Smooth muscle cell (in vitro differentiated cells): ENCODE results near the gene SLC12A3. TPM values are rescaled to one million over a fixed set of nuclear protein-coding genes. Genes with fewer than 3 reads are reported as not detected.

Experiments
- DNase-seq: peaks from one replicate; lab custom pipeline; 2025; ENCODE audit not compliant: unreplicated experiment; lab: John Stamatoyannopoulos, UW
- H2AFZ ChIP-seq: fragments of 200-600 bp; sonication (generic); 2 replicates; pipeline ENCODE4 v1.6.0; 2016; ENCODE audit warnings: antibody characterized with exemption, low read depth, mild to moderate bottlenecking
- H3F3A ChIP-seq: fragments of 200-600 bp; sonication (generic); 2 replicates; pipeline ENCODE4 v1.6.0; 2017; ENCODE audit warnings: antibody characterized with exemption, low read depth
- H3K27ac ChIP-seq: fragments of 200-600 bp; sonication (generic); 2 replicates; pipeline ENCODE4 v1.5.1; 2016; ENCODE audit warnings: low read depth, mild to moderate bottlenecking
- H3K27me3 ChIP-seq: fragments of 200-600 bp; sonication (generic); 2 replicates; pipeline ENCODE4 v1.6.1; 2016; ENCODE audit warnings: low read depth, mild to moderate bottlenecking
- H3K36me3 ChIP-seq: fragments of 200-600 bp; sonication (generic); 2 replicates; pipeline ENCODE4 v1.5.1; 2016; ENCODE audit warnings: low read depth
- H3K4me1 ChIP-seq: fragments of 200-600 bp; sonication (generic); 2 replicates; pipeline ENCODE4 v1.5.1; 2016; ENCODE audit warnings: low read depth
- H3K4me2 ChIP-seq: fragments of 200-600 bp; sonication (generic); 2 replicates; pipeline ENCODE4 v1.6.0; 2016; ENCODE audit warnings: mild to moderate bottlenecking
- H3K4me3 ChIP-seq: fragments of 200-600 bp; sonication (generic); 2 replicates; pipeline ENCODE4 v1.5.1; 2016; ENCODE audit warnings: mild to moderate bottlenecking
- H3K79me2 ChIP-seq: fragments of 200-600 bp; sonication (generic); 2 replicates; pipeline ENCODE4 v1.6.0; 2016; ENCODE audit warnings: low read depth, mild to moderate bottlenecking
- H3K9ac ChIP-seq: fragments of 200-600 bp; sonication (generic); 2 replicates; pipeline ENCODE4 v1.6.0; 2016; ENCODE audit warnings: low read depth
- H3K9me3 ChIP-seq: fragments of 200-600 bp; sonication (generic); replicated peaks from 2 replicates; pipeline ENCODE4 v1.5.1; 2016; ENCODE audit warnings: low read depth
- H4K20me1 ChIP-seq: fragments of 200-600 bp; sonication (generic); 2 replicates; pipeline ENCODE4 v1.6.0; 2016; ENCODE audit warnings: low read depth
- WGBS: methylation state at CpG from one replicate; pipeline ENCODE4 v1.1.7; 2016; ENCODE audit warnings: low lambda C conversion rate; 5-methylcytosine and 5-hydroxymethylcytosine counted together
- polyA plus RNA-seq: library from polyadenylated mRNA; unstranded; fragments of >200 nt; fragmentation: Nextera tagmentation; extraction: Ambion mirVana; gene quantifications from 2 replicates; pipeline ENCODE4 v1.2.1, GENCODE V29; 2016
- total RNA-seq: library from RNA; depleted of rRNA; stranded (reverse); fragments of >200 nt; gene quantifications from 2 replicates; pipeline ENCODE4 v1.2.3, GENCODE V29; 2014
- TF ChIP-seq, protein P1 (sequence below): fragments of 200-600 bp; sonication (generic); IDR thresholded peaks from 2 replicates; pipeline ENCODE4 v1.5.1; 2017; ENCODE audit warnings: borderline replicate concordance, mild to moderate bottlenecking, antibody characterized with exemption; ENCODE audit not compliant: insufficient read depth, poor library complexity, severe bottlenecking

The SLC12A3 gene
- total and polyA plus RNA-seq, 2 experiments from 2014 or later = not detected

DNA sequence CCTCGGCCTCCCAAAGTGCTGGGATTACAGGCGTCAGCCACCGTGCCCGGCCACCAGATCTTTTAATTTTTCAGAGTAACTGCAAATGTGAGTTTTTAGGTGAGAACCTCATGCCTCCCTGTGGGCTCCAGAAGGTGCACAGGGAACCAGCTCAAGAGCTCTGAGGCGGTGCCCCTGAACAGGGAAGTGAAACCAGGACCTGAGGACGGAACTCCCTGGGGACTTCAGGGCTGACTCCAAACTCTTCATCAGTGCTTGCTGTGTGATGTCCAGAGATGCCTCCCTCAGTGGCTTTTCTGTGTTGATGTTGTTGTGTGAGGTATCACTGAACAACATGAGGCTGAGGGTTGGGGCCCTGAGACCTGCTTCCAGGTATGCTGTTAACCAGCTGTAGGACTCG is 23.8 kb downstream of the SLC12A3 start:
- Histone ChIP-seq H3K27me3 (no peaks in the 10 kb centered on the region), H4K20me1 (no peaks in the 10 kb centered on the region), H2AFZ (no peak overlapping the region), H3K9me3 (no peaks in the 10 kb centered on the region), H3K4me3 (no peak overlapping the region), H3K27ac (no peak overlapping the region), H3K36me3 (no peaks in the 10 kb centered on the region), H3K9ac (no peak overlapping the region), H3F3A (no peaks in the 10 kb centered on the region), H3K4me1 (no peaks in the 10 kb centered on the region), H3K4me2 (no peak overlapping the region), H3K79me2 (no peaks in the 10 kb centered on the region)
- no peak for DNase-seq
- TF ChIP-seq, protein P1, sequence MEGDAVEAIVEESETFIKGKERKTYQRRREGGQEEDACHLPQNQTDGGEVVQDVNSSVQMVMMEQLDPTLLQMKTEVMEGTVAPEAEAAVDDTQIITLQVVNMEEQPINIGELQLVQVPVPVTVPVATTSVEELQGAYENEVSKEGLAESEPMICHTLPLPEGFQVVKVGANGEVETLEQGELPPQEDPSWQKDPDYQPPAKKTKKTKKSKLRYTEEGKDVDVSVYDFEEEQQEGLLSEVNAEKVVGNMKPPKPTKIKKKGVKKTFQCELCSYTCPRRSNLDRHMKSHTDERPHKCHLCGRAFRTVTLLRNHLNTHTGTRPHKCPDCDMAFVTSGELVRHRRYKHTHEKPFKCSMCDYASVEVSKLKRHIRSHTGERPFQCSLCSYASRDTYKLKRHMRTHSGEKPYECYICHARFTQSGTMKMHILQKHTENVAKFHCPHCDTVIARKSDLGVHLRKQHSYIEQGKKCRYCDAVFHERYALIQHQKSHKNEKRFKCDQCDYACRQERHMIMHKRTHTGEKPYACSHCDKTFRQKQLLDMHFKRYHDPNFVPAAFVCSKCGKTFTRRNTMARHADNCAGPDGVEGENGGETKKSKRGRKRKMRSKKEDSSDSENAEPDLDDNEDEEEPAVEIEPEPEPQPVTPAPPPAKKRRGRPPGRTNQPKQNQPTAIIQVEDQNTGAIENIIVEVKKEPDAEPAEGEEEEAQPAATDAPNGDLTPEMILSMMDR = no peak
- 88% methylated on average over 7 of the region's 7 CpGs for WGBS

DNA sequence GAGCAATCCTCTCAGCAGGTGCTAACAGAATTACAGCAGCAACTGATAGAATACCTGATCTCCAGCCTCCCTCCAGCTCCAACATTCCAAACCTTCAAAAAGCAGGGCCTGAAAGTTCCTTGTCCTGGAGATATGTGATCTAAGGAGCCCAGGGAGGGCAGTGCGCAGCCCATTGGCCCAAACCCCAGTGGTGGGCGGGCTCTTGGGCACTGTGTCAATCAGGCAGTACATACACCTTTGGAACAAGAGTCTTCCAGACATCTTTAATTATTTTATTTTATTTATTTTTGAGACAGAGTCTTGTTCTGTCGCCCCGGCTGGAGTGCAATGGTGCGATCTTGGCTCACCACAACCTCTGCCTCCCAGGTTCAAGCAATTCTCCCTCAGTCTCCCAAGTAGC is 24.2 kb downstream of the SLC12A3 start:
- WGBS = 98% methylated on average over 5 of the region's 5 CpGs
- Histone ChIP-seq H3K4me3 (no peak overlapping the region), H3K9ac (no peak overlapping the region), H3K79me2 (no peaks in the 10 kb centered on the region), H3K9me3 (no peaks in the 10 kb centered on the region), H3K4me1 (no peaks in the 10 kb centered on the region), H4K20me1 (no peaks in the 10 kb centered on the region), H3K27me3 (no peaks in the 10 kb centered on the region), H3K27ac (no peak overlapping the region), H3F3A (no peaks in the 10 kb centered on the region), H3K36me3 (no peaks in the 10 kb centered on the region), H2AFZ (no peak overlapping the region), H3K4me2 (no peak overlapping the region)
- no peak for DNase-seq
- TF ChIP-seq, protein P1 = no peak

DNA sequence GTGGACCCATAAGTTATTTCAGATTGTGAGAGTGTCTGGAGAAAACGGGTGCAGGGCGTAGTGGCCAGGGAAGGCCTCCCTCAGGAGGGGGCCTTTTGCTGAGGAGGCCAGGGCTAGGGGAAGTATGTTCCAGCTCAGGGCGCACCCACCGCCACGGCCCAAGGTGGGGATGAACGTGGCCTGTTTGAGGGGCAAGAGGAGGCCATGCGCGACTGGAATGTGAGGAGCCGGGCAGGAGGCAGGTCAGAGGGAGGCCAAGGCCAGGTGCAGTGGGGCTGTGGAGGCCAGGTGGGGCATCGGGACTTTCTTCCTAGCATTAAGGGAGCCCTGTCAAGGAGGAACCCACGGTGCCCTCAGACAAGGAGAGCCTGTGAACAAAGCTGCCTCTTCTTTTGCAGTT is 26.7 kb downstream of the SLC12A3 start:
- H3K79me2 ChIP-seq = no peaks in the 10 kb centered on the region
- H3K27ac ChIP-seq = no peak overlapping the region
- no peaks in the 10 kb centered on the region for H3F3A ChIP-seq
- no peaks in the 10 kb centered on the region for H3K27me3 ChIP-seq
- H4K20me1 ChIP-seq = no peaks in the 10 kb centered on the region
- no peak overlapping the region for H3K9ac ChIP-seq
- 85% methylated on average over 11 of the region's 11 CpGs for WGBS
- H3K9me3 ChIP-seq = no peaks in the 10 kb centered on the region
- H3K4me2 ChIP-seq = no peak overlapping the region
- H3K4me1 ChIP-seq = no peaks in the 10 kb centered on the region
- H3K4me3 ChIP-seq = no peak overlapping the region
- no peak overlapping the region for H2AFZ ChIP-seq
- no peak for DNase-seq
- TF ChIP-seq, protein P1 = no peak
- H3K36me3 ChIP-seq = no peaks in the 10 kb centered on the region

DNA sequence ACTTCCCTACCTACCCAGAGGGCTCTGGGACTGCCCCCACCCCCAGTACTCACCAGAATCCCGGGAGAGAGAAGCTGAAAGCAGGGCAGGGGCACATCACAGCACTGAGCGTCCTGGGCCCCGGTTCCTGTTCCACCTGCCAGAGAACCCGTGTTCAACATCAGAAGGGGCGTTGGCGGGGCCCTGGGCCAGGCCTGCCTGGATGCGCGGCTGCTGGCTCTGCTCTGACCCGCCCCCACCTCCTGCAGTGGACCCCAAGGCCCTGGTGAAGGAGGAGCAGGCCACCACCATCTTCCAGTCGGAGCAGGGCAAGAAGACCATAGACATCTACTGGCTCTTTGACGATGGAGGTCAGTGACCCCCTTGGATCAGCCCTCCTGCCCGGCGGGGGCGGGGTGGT is 27.7 kb downstream of the SLC12A3 start:
- no peak overlapping the region for H3K4me2 ChIP-seq
- no peaks in the 10 kb centered on the region for H4K20me1 ChIP-seq
- TF ChIP-seq, protein P1 = no peak
- no peaks in the 10 kb centered on the region for H3K9me3 ChIP-seq
- no peaks in the 10 kb centered on the region for H3K36me3 ChIP-seq
- H3F3A ChIP-seq = no peaks in the 10 kb centered on the region
- H3K27ac ChIP-seq = no peak overlapping the region
- no peaks in the 10 kb centered on the region for H3K4me1 ChIP-seq
- H3K27me3 ChIP-seq = no peaks in the 10 kb centered on the region
- no peak overlapping the region for H3K4me3 ChIP-seq
- DNase-seq = no peak
- H3K9ac ChIP-seq = no peak overlapping the region
- no peak overlapping the region for H2AFZ ChIP-seq
- WGBS = 90% methylated on average over 11 of the region's 14 CpGs
- H3K79me2 ChIP-seq = no peaks in the 10 kb centered on the region
